Aorta (tissue), 5 donors: ENCODE data around the gene EEF1AKMT3. TPM values are rescaled to one million over a fixed set of nuclear protein-coding genes. Genes with fewer than 3 reads are reported as not detected.

ENCODE experiments used
- ATAC-seq: fragments of 200-7000 bp; cut with Tn5 transposase; one replicate; pipeline ENCODE4 v1.9.1; 2022; ENCODE audit warnings: moderate library complexity; ENCODE audit not compliant: low FRiP score
- DNase-seq, 2 donors: peaks; one replicate each; pipeline ENCODE4 v3.0.0-alpha.2; 2020
- H3K27ac ChIP-seq, 2 donors: one replicate each; pipeline ENCODE4 v1.5.1; 2013; ENCODE audit warnings: low read length in 2 of 2, mild to moderate bottlenecking in 2 of 2, moderate library complexity in 2 of 2, control low read depth in 1 of 2, inconsistent platforms in 1 of 2, low read depth in 1 of 2
- H3K27me3 ChIP-seq, 2 donors: one replicate each; pipeline ENCODE4 v1.6.1; 2013; ENCODE audit warnings: control low read depth in 1 of 2, low read length in 1 of 2, mild to moderate bottlenecking in 1 of 2, moderate library complexity in 1 of 2; ENCODE audit not compliant: insufficient read depth in 2 of 2, control insufficient read depth in 1 of 2
- H3K36me3 ChIP-seq, 2 donors: one replicate each; pipeline ENCODE4 v1.6.1; 2013; ENCODE audit warnings: control low read depth in 1 of 2, low read length in 1 of 2, mild to moderate bottlenecking in 1 of 2; ENCODE audit not compliant: insufficient read depth in 2 of 2, control insufficient read depth in 1 of 2
- H3K4me1 ChIP-seq, 2 donors: one replicate each; pipeline ENCODE4 v1.6.1; 2013; ENCODE audit warnings: low read length in 2 of 2, control low read depth in 1 of 2, mild to moderate bottlenecking in 1 of 2, moderate library complexity in 1 of 2; ENCODE audit not compliant: insufficient read depth in 2 of 2, control insufficient read depth in 1 of 2
- H3K4me3 ChIP-seq, 2 donors: one replicate each; pipeline ENCODE4 v1.5.1; 2013; ENCODE audit warnings: low read length in 2 of 2, control low read depth in 1 of 2, mild to moderate bottlenecking in 1 of 2
- H3K9me3 ChIP-seq: one replicate; pipeline ENCODE4 v1.6.1; 2013; ENCODE audit warnings: mild to moderate bottlenecking, low read length; ENCODE audit not compliant: control insufficient read depth
- WGBS, 2 donors: extraction: QIAGEN DNeasy Blood & Tissue Kit; methylation state at CpG; one replicate each; pipeline ENCODE4 v1.1.7; 2013; 5-methylcytosine and 5-hydroxymethylcytosine counted together
- intact Hi-C, 2 donors: fragments of 100-400 bp; cut with DNase I; formaldehyde crosslinking; loops; one replicate each; pipeline versions ENCODE4 v1.14.2 to v1.15.0; 2022
- polyA plus RNA-seq, 2 donors: library from polyadenylated mRNA; stranded (reverse); fragments of 200-250 nt; gene quantifications; one replicate each; pipeline ENCODE4 v1.2.3, GENCODE V29; 2013
- total RNA-seq, 2 donors: library from RNA; stranded (reverse); fragmentation: NEBNext Ultra II Directional; extraction: Animal tissue kit (Norgen Biotek cat#: 25700); gene quantifications; one replicate each; pipeline ENCODE4 v1.2.1, GENCODE V29; 2021
- donor health status: healthy with polysubstance abuse.
- donor health status: Bipolar disorder and iron deficiency.
- donor health status: DM: no; HTN: no; CAD: no.
- donor health status: DM: no; HTN: no; CAD: no.
- donor health status: DM: yes; HTN: yes; CAD: no.

Gene EEF1AKMT3
- total and polyA plus RNA-seq, 4 donors: 4.5 to 10.9 (median 7.5) TPM

GRCh38 chr12:57746025-57746424 is 26.4 kb upstream of the EEF1AKMT3 start:
- no peak for DNase-seq
- Histone ChIP-seq H3K36me3 (peaks cover 0 to 4% of the 10 kb centered on the region in 2 donors), H3K27me3 (no peaks in the 10 kb centered on the region), H3K9me3 (no peaks in the 10 kb centered on the region), H3K4me1 (peaks cover 0 to under 1% of the 10 kb centered on the region in 2 donors), H3K4me3 (no peak overlapping the region), H3K27ac (no peak overlapping the region)
- ATAC-seq: no peak
- WGBS, 2 donors: 85 to 86% methylated on average over 3 of the region's 3 CpGs
- intact Hi-C loops: no loop called here

- ATAC-seq (no peak), DNase-seq (peak in 1 of 2 donors; percentile 36)
- Histone ChIP-seq H3K27me3 (no peaks in the 10 kb centered on the region), H3K27ac (no peak overlapping the region), H3K4me1 (peaks cover 0 to 4% of the 10 kb centered on the region in 2 donors), H3K4me3 (no peak overlapping the region), H3K36me3 (peaks cover 0 to 4% of the 10 kb centered on the region in 2 donors), H3K9me3 (no peaks in the 10 kb centered on the region)
- intact Hi-C loops: no loop called here
- WGBS, 2 donors: 95% methylated on average over 5 of the region's 5 CpGs
Measured at GRCh38 chr12:57749061-57749460, 23.4 kb upstream of the EEF1AKMT3 start.

DNA sequence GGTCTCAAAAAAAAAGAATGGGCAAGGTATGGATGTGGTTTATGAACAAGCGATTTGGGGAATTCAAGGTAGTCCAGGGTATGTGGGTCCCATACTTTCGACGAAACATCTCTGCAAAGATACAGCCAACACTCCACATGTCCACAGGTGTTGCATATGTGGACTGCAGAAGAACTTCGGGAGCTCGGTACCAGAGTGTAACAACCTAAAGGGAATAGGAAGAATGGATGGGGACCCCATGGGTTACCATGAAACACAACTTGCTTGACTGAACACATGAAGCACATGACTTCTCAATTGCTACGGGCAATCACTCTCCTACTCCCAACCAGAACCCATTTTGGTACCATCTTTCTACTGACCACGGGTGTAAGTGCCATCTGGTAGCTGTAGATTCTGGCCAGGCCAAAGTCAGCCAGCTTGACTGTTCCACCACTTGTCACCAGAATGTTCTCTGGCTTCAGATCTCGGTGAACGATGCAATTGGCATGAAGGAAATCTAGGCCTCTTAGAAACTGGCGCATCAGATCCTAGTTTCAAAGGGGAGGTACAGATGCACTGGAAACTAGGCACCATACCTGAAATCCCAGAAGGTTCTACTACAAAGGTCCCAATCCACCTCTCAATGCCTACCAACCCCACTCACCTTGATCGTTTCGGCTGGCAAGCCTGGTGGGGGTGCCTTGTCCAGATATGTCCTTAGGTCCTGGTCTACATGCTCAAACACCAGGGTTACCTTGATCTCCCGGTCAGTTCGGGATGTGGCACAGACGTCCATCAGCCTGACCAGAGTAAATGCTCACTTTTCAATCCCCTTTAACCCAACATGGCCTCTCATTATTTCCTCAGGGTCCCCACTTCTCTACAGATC is 21.6 kb upstream of the EEF1AKMT3 start:
- intact Hi-C loops: no loop called here
- Histone ChIP-seq H3K36me3 (peaks cover 0 to 4% of the 10 kb centered on the region in 2 donors), H3K4me3 (no peak overlapping the region), H3K27ac (peak overlapping the region in 1 of 2 donors; percentile 65), H3K9me3 (no peaks in the 10 kb centered on the region), H3K4me1 (peaks cover 0 to 4% of the 10 kb centered on the region in 2 donors), H3K27me3 (no peaks in the 10 kb centered on the region)
- ATAC-seq (no peak), DNase-seq (no peak)
- WGBS, 2 donors: 84 to 88% methylated on average over 15 of the region's 15 CpGs

- ATAC-seq: no peak
- Histone ChIP-seq H3K4me3 (peak overlapping the region; percentile 60 to 75), H3K36me3 (peaks cover 0 to 4% of the 10 kb centered on the region in 2 donors), H3K4me1 (peaks cover 0 to 4% of the 10 kb centered on the region in 2 donors), H3K9me3 (no peaks in the 10 kb centered on the region), H3K27me3 (no peaks in the 10 kb centered on the region), H3K27ac (peak overlapping the region in 1 of 2 donors; percentile 65)
- intact Hi-C loops: no loop called here
- DNase-seq: no peak
- WGBS, 2 donors: 10 to 14% methylated on average over 8 of the region's 8 CpGs
Measured at GRCh38 chr12:57751432-57751787, 21.0 kb upstream of the EEF1AKMT3 start.

DNA sequence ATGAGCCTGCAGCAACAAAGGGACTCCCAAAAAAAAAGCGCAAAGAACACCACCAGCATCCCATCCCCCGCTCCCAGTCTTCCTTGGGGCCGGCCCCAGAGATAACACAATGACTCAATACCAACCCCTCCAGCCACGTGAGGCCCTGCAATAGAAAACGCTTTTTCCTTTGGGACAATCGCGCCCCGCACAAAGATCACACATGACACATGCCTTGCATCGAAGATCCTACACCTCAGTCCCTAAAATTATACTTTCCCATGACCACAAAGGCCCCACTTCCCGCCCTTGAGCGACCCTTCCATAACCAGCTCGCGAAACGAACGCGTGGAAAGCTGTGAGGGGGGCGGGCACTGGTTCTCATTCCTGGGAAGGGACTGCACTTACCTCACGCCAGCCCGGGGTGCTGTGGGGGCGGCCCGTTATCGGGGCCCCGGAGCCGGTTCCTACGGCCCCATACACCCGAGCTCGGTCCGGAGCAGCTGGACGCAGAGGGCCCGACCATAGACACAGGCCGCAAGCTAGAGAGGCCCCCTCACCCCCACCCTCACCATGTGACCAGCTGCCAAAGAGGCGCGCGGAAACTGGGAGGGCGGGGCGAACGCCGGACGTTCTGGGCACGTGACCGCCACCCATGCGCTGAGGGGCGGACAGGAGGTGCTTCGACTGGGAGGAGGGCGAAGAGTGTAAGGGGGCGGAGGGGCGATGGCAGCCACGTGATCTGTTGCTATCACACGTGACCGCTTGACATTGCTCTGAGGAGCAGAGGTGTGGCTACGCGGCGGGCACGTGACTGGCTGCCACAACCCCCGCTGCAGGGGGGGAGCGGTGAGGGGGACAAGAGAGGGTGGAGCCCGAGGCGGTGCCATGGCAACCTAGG is 20.4 kb upstream of the EEF1AKMT3 start, which contains the start of gene CDK4:
TSS of gene CDK4 (minus strand) at position 523 of the 880 bp plus-strand sequence. CDS start 593 bp downstream, outside the sequence.
- peak within 1 kb of the TSS; percentile 60 to 75 for H3K4me3 ChIP-seq
- H3K36me3 ChIP-seq: peaks cover 0 to 4% of the 10 kb centered on the region in 2 donors
- 0 to 1% methylated on average over 58 of the region's 58 CpGs for WGBS, 2 donors

DNA sequence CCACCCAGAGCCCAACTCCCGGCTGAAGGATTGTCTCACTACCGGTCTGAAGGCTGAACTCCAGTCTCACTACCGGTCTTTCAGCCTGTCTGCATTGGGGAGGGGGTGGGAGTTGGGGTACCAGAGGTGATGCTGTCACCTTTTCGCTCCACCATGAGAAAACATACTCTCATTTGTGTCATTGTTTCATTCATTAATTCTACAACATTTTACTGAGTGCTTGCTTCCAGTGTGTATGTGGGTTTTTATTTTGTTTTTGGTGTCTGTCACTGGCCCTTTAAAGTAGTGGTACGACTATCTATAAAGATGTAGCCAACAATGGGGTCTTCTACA is 19.8 kb upstream of the EEF1AKMT3 start:
- Histone ChIP-seq H3K4me1 (peaks cover 0 to 4% of the 10 kb centered on the region in 2 donors), H3K27ac (no peak overlapping the region), H3K9me3 (no peaks in the 10 kb centered on the region), H3K27me3 (no peaks in the 10 kb centered on the region), H3K36me3 (peaks cover 0 to 2% of the 10 kb centered on the region in 2 donors), H3K4me3 (no peak overlapping the region)
- intact Hi-C loops: no loop called here
- ATAC-seq: no peak
- 4 to 5% methylated on average over 4 to 5 of the region's 5 CpGs for WGBS, 2 donors
- no peak for DNase-seq

More for the DNA sequence above, 20.4 kb upstream of the EEF1AKMT3 start, which contains the start of gene CDK4:
- Histone ChIP-seq H3K4me1 (peaks cover 0 to 4% of the 10 kb centered on the region in 2 donors), H3K27me3 (no peaks in the 10 kb centered on the region), H3K9me3 (no peaks in the 10 kb centered on the region), H3K27ac (peak within 1 kb of the TSS; percentile 28 to 80)
- intact Hi-C loops: no loop called here
- peak; percentile 99 to 100 for DNase-seq
- peak; percentile 97 for ATAC-seq

GRCh38 chr12:57753756-57754337 is 18.6 kb upstream of the EEF1AKMT3 start:
- Histone ChIP-seq H3K4me3 (no peak overlapping the region), H3K36me3 (peaks cover 0 to 4% of the 10 kb centered on the region in 2 donors), H3K27me3 (no peaks in the 10 kb centered on the region), H3K4me1 (peaks cover 0 to 4% of the 10 kb centered on the region in 2 donors), H3K9me3 (no peaks in the 10 kb centered on the region), H3K27ac (no peak overlapping the region)
- no peak for ATAC-seq
- DNase-seq: no peak
- WGBS, 2 donors: 13 to 18% methylated on average over 1 of the region's 1 CpG
- intact Hi-C loops: no loop called here

DNA sequence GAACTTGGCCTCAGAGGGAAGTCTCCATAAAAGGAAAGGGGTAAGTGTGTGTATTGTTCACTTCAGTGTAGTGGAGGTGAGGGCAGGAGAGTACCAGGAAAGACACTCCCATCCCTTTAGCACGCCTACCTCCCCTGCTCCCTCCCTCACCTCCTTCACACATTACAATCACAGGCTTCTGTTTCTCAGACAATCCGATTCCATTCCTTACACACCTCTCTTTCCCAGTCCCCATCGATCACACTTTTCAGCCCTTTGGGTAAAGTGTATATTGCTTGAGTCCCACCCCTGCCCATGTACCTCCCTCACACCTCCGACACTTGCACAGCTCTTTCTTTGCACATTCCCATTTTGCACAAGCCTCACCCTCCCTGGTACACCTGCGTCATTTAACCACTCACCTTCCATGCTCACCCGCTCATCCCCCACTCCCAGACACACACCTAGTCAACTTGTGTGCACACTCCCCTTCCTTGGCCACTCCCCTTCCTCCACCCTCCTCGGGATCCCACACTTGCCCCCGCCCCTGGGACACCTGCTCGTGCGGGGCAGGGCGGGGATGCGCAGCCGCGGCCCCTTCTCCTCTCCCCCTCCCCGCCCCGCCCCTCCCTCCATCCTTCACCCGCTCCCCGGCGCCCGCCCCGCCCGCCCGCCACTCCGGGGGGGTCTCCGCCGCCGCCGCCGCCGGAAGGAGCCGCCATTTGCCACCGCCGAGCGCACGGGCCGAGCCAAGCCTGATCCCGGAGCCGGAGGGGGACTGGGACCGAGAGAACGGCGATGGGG is 17.8 kb upstream of the EEF1AKMT3 start, which contains the start of gene MARCHF9:
TSS of gene MARCHF9 (plus strand) at position 693 of the 783 bp plus-strand sequence. CDS start 426 bp downstream, outside the sequence.
- H3K4me1 ChIP-seq: peaks cover 0 to 4% of the 10 kb centered on the region in 2 donors

More for the DNA sequence above, 17.8 kb upstream of the EEF1AKMT3 start, which contains the start of gene MARCHF9:
- intact Hi-C loops: no loop called here
- Histone ChIP-seq H3K4me3 (peak within 1 kb of the TSS; percentile 87 to 89), H3K27ac (no peak within 1 kb of the TSS), H3K27me3 (no peaks in the 10 kb centered on the region), H3K9me3 (no peaks in the 10 kb centered on the region), H3K36me3 (peaks cover 0 to 2% of the 10 kb centered on the region in 2 donors)
- no peak for ATAC-seq
- 1 to 5% methylated on average over 15 to 41 of the region's 41 CpGs for WGBS, 2 donors
- DNase-seq: peak; percentile 75 to 82
